SK-N-SH (cell line): ENCODE measurements around the gene WDR86.

Source experiments
- CHD2 ChIP-seq: fragments of 150-350 bp; IDR thresholded peaks from 2 replicates; pipeline ENCODE4 v1.6.1; 2018; ENCODE audit warnings: low read length; ENCODE audit not compliant: partially characterized antibody
- CTCF ChIP-seq: fragments of 200-600 bp; sonication (generic); IDR thresholded peaks from 2 replicates; pipeline ENCODE4 v1.6.1; 2017; ENCODE audit warnings: antibody characterized with exemption, mild to moderate bottlenecking, moderate library complexity
- EZH2phosphoT487 ChIP-seq: fragments of 200-600 bp; sonication (generic); IDR thresholded peaks from 2 replicates; pipeline ENCODE4 v1.6.1; 2017; ENCODE audit warnings: low read depth, mixed run types, mild to moderate bottlenecking, antibody characterized with exemption, moderate library complexity, borderline replicate concordance
- POLR2AphosphoS5 ChIP-seq: IDR thresholded peaks from 2 replicates; pipeline ENCODE4 v1.6.1; 2012; ENCODE audit warnings: low read depth, low read length
- RAD21 ChIP-seq: IDR thresholded peaks from 2 replicates; pipeline ENCODE4 v1.6.1; 2012; ENCODE audit warnings: mild to moderate bottlenecking, low read length
- TAF1 ChIP-seq: IDR thresholded peaks from 2 replicates; pipeline ENCODE4 v1.6.1; 2012; ENCODE audit warnings: low read depth, mild to moderate bottlenecking, low read length, moderate library complexity, borderline replicate concordance
- TCF12 ChIP-seq: IDR thresholded peaks from 2 replicates; pipeline ENCODE4 v1.4.0; 2012
- TEAD4 ChIP-seq: IDR thresholded peaks from 2 replicates; pipeline ENCODE4 v1.4.0; 2012; ENCODE audit warnings: mild to moderate bottlenecking, borderline replicate concordance; ENCODE audit not compliant: insufficient read depth
- TF ChIP-seq, protein P1 (sequence below): IDR thresholded peaks from 2 replicates; pipeline ENCODE4 v1.4.0; 2012; ENCODE audit warnings: low read depth

DNA sequence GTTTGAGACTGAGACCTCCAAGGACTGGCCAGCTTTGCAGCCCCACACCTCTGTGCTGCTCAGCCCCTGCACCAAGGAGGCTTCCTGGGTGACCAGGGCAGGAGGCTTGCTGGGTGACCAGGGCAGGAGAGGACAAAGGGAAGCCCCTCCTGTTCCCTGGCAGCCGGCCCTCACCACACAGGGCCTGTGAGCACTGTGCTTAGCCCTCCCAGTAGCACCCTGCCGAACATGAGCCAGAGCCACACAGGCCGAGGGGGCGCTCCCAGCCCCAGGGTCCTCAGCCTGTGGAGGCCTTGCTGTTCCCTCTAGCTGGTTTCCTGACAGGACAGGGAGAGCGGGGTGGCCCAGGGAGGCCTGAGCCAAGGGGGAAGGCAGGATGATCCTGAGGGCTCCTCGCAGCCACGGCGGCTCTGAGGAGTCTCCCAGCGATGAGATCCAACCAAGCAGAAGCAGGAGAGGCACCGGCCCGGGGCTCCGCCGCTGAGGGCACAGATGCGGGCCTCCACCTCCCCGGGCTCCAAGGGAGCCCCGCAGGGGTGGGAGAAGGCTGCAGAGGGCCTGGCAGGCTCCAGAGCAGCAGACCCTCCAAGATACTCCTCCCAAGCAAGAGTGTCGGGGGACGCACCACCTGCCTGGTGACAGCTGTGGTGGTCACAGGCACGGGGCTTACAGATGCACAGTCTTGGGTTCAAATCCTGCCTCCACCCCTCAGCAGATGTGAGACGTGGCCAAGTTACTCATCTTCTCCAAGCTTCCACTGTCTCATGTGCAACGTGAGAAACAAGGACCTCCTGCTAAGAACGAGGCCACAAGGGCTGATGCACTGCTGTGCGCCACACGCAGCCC is 22.5 kb downstream of the WDR86 start:
- no peak for TF ChIP-seq CTCF
- TF ChIP-seq TAF1, result no peak
- TF ChIP-seq, protein P1, sequence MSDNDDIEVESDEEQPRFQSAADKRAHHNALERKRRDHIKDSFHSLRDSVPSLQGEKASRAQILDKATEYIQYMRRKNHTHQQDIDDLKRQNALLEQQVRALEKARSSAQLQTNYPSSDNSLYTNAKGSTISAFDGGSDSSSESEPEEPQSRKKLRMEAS, result no peak
- TF ChIP-seq EZH2phosphoT487, result no peak
- TF ChIP-seq RAD21, result no peak
- TF ChIP-seq TEAD4, result no peak
- TF ChIP-seq POLR2AphosphoS5, result no peak
- no peak for TF ChIP-seq TCF12
- no peak for TF ChIP-seq CHD2
